Endothelial cell of umbilical vein (primary cell): ENCODE measurements around the gene FOXN1.
A peak's percentile ranks its signal among the peaks of the same experiment; 100 is the strongest.

Experiments used
- EZH2 ChIP-seq: IDR thresholded peaks from 2 replicates; pipeline ENCODE4 v1.6.1; 2012; ENCODE audit warnings: borderline replicate concordance, low read depth, mild to moderate bottlenecking, moderate library complexity, low read length, inconsistent platforms; ENCODE audit not compliant: severe bottlenecking
- FOS ChIP-seq: IDR thresholded peaks from 2 replicates; pipeline ENCODE4 v1.6.1; 2011; ENCODE audit warnings: mild to moderate bottlenecking, low read length, moderate library complexity, borderline replicate concordance; ENCODE audit not compliant: insufficient read depth
- JUN ChIP-seq: IDR thresholded peaks from 2 replicates; pipeline ENCODE4 v1.6.1; 2011; ENCODE audit warnings: borderline replicate concordance, low read depth; ENCODE audit not compliant: insufficient read length, insufficient read depth
- MYC ChIP-seq: IDR thresholded peaks from one replicate; pipeline ENCODE4 v1.6.1; 2011; ENCODE audit warnings: mild to moderate bottlenecking, low read depth, low read length
- POLR2A ChIP-seq: IDR thresholded peaks from 2 replicates; pipeline ENCODE4 v1.6.1; 2012; ENCODE audit warnings: low read depth, mild to moderate bottlenecking, control low read depth, low read length
- POLR2AphosphoS5 ChIP-seq: IDR thresholded peaks from 2 replicates; pipeline ENCODE4 v1.6.1; 2012; ENCODE audit warnings: low read depth, mild to moderate bottlenecking, control low read depth, low read length, moderate library complexity; ENCODE audit not compliant: insufficient read depth
- TF ChIP-seq, protein P1 (sequence below), 2 donors: IDR thresholded peaks; 1 replicate in 1 of 2; 2 replicates in 1 of 2; pipeline ENCODE4 v1.5.1; 2011; ENCODE audit warnings: low read length in 2 of 2, mild to moderate bottlenecking in 2 of 2, moderate library complexity in 2 of 2, control low read depth in 1 of 2, inconsistent platforms in 1 of 2, low read depth in 1 of 2; ENCODE audit not compliant: insufficient read depth in 1 of 2; ENCODE audit errors: extremely low read depth in 1 of 2

GRCh38 chr17:28552176-28552999 lies 46.2 kb downstream of the FOXN1 start, which contains the start of gene UNC119:
- TF ChIP-seq EZH2 (no peak), POLR2AphosphoS5 (peak; percentile 88), JUN (no peak), POLR2A (peak; percentile 73), FOS (no peak), MYC (no peak)
- TF ChIP-seq, protein P1, sequence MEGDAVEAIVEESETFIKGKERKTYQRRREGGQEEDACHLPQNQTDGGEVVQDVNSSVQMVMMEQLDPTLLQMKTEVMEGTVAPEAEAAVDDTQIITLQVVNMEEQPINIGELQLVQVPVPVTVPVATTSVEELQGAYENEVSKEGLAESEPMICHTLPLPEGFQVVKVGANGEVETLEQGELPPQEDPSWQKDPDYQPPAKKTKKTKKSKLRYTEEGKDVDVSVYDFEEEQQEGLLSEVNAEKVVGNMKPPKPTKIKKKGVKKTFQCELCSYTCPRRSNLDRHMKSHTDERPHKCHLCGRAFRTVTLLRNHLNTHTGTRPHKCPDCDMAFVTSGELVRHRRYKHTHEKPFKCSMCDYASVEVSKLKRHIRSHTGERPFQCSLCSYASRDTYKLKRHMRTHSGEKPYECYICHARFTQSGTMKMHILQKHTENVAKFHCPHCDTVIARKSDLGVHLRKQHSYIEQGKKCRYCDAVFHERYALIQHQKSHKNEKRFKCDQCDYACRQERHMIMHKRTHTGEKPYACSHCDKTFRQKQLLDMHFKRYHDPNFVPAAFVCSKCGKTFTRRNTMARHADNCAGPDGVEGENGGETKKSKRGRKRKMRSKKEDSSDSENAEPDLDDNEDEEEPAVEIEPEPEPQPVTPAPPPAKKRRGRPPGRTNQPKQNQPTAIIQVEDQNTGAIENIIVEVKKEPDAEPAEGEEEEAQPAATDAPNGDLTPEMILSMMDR (IDR thresholded peaks at IDR 0.05; ENCODE audit: extremely low read depth in 1 of 2, insufficient read depth in 1 of 2, low read depth in 1 of 2, low read length in 2 of 2): no peak
